Measurements from ENCODE around the gene ADIPOQ.

Gene ADIPOQ

DNA sequence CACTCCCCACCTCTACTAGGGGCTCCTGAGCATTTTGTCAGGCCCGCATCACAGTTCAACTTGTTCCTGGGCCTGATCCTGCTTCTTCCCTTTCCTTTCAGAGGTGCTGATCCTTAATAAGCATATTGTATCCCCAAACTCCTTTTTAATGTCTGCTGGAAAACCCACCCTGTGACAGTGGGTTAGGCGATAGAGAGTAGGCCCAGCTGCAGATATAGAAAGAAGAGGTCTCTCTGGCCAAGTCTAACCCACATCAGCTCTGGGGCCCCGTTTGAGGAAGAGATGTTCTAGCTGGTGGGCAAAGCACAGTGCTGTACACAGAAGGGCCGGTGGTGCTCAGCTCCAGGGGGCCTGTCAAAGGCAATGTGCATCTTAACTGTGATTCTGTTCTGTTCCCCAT lies 53.5 kb downstream of the ADIPOQ start:
- no peaks in the 10 kb centered on the region for H3K36me3 ChIP-seq (replicated peaks; ENCODE audit: low read depth, low read length)
- no peaks in the 10 kb centered on the region for H3K4me1 ChIP-seq (ENCODE audit: low read length)
- H3K4me3 ChIP-seq (ENCODE audit: low read length), result no peak overlapping the region
- no peak overlapping the region for H2AFZ ChIP-seq (ENCODE audit: low read depth, low read length)
- no peak overlapping the region for H3K4me2 ChIP-seq (ENCODE audit: low read length)
- no peak overlapping the region for H3K9ac ChIP-seq (ENCODE audit: low read length)
- no peaks in the 10 kb centered on the region for H4K20me1 ChIP-seq (ENCODE audit: insufficient read depth, low read length)
- no peaks in the 10 kb centered on the region for H3K27me3 ChIP-seq (ENCODE audit: low read depth, low read length)
- TF ChIP-seq, protein P1, sequence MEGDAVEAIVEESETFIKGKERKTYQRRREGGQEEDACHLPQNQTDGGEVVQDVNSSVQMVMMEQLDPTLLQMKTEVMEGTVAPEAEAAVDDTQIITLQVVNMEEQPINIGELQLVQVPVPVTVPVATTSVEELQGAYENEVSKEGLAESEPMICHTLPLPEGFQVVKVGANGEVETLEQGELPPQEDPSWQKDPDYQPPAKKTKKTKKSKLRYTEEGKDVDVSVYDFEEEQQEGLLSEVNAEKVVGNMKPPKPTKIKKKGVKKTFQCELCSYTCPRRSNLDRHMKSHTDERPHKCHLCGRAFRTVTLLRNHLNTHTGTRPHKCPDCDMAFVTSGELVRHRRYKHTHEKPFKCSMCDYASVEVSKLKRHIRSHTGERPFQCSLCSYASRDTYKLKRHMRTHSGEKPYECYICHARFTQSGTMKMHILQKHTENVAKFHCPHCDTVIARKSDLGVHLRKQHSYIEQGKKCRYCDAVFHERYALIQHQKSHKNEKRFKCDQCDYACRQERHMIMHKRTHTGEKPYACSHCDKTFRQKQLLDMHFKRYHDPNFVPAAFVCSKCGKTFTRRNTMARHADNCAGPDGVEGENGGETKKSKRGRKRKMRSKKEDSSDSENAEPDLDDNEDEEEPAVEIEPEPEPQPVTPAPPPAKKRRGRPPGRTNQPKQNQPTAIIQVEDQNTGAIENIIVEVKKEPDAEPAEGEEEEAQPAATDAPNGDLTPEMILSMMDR (IDR thresholded peaks at IDR 0.05; ENCODE audit: low read depth, low read length), result no peak
- TF ChIP-seq EZH2phosphoT487 (IDR thresholded peaks at IDR 0.05; ENCODE audit: low read depth), result no peak
- no peaks in the 10 kb centered on the region for H3K79me2 ChIP-seq (ENCODE audit: low read length)
- no peaks in the 10 kb centered on the region for H3K9me3 ChIP-seq (ENCODE audit: insufficient read depth, low read length)
- no peak overlapping the region for H3K27ac ChIP-seq (ENCODE audit: low read length)

DNA sequence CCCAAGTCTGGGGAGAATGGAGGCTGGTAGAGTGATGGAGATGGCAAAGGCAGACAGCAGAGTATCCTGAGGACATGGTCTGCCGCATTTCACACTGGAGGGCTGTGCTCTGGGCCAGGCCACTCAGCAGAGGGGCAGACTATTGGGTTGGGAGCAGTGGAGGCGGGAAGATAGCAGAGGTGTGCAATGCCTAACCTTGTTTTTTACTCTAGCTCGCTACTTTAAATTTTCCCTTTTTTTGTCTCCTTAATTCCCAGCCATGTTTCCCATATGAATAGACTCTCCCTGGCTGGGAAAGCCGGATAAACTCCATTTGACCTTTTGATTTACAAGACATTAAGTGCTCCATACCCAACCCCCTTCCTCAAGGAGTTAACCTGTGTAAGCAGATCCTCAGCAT lies 54.4 kb downstream of the ADIPOQ start:
- H2AFZ ChIP-seq (ENCODE audit: low read depth, low read length), result no peak overlapping the region

DNA sequence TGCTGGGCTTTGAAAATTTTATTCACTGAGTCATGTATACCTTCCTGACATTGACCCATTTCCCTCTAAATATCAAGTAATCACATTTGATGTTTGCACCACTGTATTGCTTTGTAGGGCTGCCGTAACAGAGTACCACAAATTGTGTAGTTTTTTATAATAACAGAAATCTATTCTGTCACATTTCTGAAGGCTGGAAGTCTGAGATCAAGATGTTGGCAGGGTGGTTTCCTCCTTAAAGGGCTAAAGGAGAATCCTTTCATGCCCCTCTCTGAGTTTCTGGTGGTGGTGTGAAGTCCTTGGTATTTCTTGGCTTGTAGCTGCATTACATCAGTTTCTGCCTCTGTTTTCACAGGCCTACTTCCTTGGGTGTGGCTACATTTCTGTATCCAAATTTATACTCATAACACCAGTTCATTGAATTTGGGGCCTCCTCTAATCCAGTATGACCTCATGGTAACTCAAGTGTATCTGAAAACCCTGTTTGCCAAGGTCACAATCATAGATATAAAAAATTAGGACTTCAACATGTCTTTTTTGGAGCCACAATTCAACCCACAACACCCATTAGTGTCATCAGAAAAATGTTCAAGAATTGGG lies 58.7 kb downstream of the ADIPOQ start:
- TF ChIP-seq EZH2phosphoT487 (IDR thresholded peaks at IDR 0.05; ENCODE audit: low read depth), result no peak
- TF ChIP-seq, protein P1 (IDR thresholded peaks at IDR 0.05; ENCODE audit: low read depth, low read length), result no peak

More for the DNA sequence above, 54.4 kb downstream of the ADIPOQ start:
- H3K27me3 ChIP-seq (ENCODE audit: low read depth, low read length), result no peaks in the 10 kb centered on the region
- no peaks in the 10 kb centered on the region for H3K9me3 ChIP-seq (ENCODE audit: insufficient read depth, low read length)
- no peak overlapping the region for H3K4me2 ChIP-seq (ENCODE audit: low read length)
- H3K27ac ChIP-seq (ENCODE audit: low read length), result no peak overlapping the region
- TF ChIP-seq, protein P1 (IDR thresholded peaks at IDR 0.05; ENCODE audit: low read depth, low read length), result no peak
- TF ChIP-seq EZH2phosphoT487 (IDR thresholded peaks at IDR 0.05; ENCODE audit: low read depth), result no peak
- H3K79me2 ChIP-seq (ENCODE audit: low read length), result no peaks in the 10 kb centered on the region
- H3K36me3 ChIP-seq (replicated peaks; ENCODE audit: low read depth, low read length), result no peaks in the 10 kb centered on the region
- no peak overlapping the region for H3K9ac ChIP-seq (ENCODE audit: low read length)
- no peaks in the 10 kb centered on the region for H3K4me1 ChIP-seq (ENCODE audit: low read length)
- no peaks in the 10 kb centered on the region for H4K20me1 ChIP-seq (ENCODE audit: insufficient read depth, low read length)
- no peak overlapping the region for H3K4me3 ChIP-seq (ENCODE audit: low read length)

DNA sequence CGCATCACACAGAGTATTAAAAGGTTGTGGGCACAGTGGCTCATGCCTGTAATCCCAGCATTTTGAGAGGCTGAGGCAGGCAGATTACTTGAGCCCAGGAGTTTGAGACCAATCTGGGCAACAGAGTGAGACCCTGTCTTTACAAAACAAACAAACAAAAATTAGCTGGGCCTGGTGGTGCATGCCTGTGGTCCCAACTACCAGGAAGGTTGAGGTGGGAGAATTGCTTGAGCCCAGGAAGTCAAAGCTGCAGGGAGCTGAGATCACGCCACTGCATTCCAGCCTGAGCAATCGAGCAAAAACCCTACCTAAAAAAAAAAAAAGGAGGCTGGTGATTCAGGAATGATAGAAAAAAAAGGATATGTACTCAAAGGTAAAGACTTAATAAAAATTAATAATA lies 59.6 kb downstream of the ADIPOQ start:
- H3K4me1 ChIP-seq (ENCODE audit: low read length), result no peaks in the 10 kb centered on the region
- no peaks in the 10 kb centered on the region for H4K20me1 ChIP-seq (ENCODE audit: insufficient read depth, low read length)
- TF ChIP-seq, protein P1 (IDR thresholded peaks at IDR 0.05; ENCODE audit: low read depth, low read length), result no peak
- TF ChIP-seq EZH2phosphoT487 (IDR thresholded peaks at IDR 0.05; ENCODE audit: low read depth), result no peak
- no peaks in the 10 kb centered on the region for H3K79me2 ChIP-seq (ENCODE audit: low read length)
- no peak overlapping the region for H3K4me2 ChIP-seq (ENCODE audit: low read length)
- no peaks in the 10 kb centered on the region for H3K9me3 ChIP-seq (ENCODE audit: insufficient read depth, low read length)
- H3K9ac ChIP-seq (ENCODE audit: low read length), result no peak overlapping the region
- H3K4me3 ChIP-seq (ENCODE audit: low read length), result no peak overlapping the region
- H3K36me3 ChIP-seq (replicated peaks; ENCODE audit: low read depth, low read length), result no peaks in the 10 kb centered on the region
- no peak overlapping the region for H2AFZ ChIP-seq (ENCODE audit: low read depth, low read length)
- H3K27ac ChIP-seq (ENCODE audit: low read length), result no peak overlapping the region
- H3K27me3 ChIP-seq (ENCODE audit: low read depth, low read length), result no peaks in the 10 kb centered on the region

More for the DNA sequence above, 58.7 kb downstream of the ADIPOQ start:
- Histone ChIP-seq H4K20me1 (ENCODE audit: insufficient read depth, low read length) (no peaks in the 10 kb centered on the region), H3K27me3 (ENCODE audit: low read depth, low read length) (no peaks in the 10 kb centered on the region), H3K9me3 (ENCODE audit: insufficient read depth, low read length) (no peaks in the 10 kb centered on the region), H3K4me1 (ENCODE audit: low read length) (no peaks in the 10 kb centered on the region), H3K9ac (ENCODE audit: low read length) (no peak overlapping the region), H3K79me2 (ENCODE audit: low read length) (no peaks in the 10 kb centered on the region), H2AFZ (ENCODE audit: low read depth, low read length) (no peak overlapping the region), H3K36me3 (replicated peaks; ENCODE audit: low read depth, low read length) (no peaks in the 10 kb centered on the region), H3K4me2 (ENCODE audit: low read length) (no peak overlapping the region), H3K4me3 (ENCODE audit: low read length) (no peak overlapping the region), H3K27ac (ENCODE audit: low read length) (no peak overlapping the region)

All from OCI-LY3 (cell line).